Hematopoietic multipotent progenitor cell (in vitro differentiated cells): ENCODE data around the gene PPFIA1. TPM values are rescaled to one million over a fixed set of nuclear protein-coding genes. Genes with fewer than 3 reads are reported as not detected.
"Not testable (repeated sequence)": the region's sequence is repeated elsewhere in the genome, so short reads cannot be mapped to it uniquely, and the experiment has no call there.

ENCODE experiments used
- DNase-seq, 3 donors: peaks; one replicate each; pipeline ENCODE4 v3.0.0-alpha.2; 2011 to 2015; ENCODE audit warnings: low read depth in 2 of 3, low spot score in 2 of 3
- total RNA-seq: library from RNA; depleted of rRNA; stranded (reverse); fragments of >200 nt; gene quantifications from one replicate; pipeline ENCODE4 v1.2.3, GENCODE V29; 2012

PPFIA1 gene
- total RNA-seq, 1 donor, result 30.4 TPM

DNA sequence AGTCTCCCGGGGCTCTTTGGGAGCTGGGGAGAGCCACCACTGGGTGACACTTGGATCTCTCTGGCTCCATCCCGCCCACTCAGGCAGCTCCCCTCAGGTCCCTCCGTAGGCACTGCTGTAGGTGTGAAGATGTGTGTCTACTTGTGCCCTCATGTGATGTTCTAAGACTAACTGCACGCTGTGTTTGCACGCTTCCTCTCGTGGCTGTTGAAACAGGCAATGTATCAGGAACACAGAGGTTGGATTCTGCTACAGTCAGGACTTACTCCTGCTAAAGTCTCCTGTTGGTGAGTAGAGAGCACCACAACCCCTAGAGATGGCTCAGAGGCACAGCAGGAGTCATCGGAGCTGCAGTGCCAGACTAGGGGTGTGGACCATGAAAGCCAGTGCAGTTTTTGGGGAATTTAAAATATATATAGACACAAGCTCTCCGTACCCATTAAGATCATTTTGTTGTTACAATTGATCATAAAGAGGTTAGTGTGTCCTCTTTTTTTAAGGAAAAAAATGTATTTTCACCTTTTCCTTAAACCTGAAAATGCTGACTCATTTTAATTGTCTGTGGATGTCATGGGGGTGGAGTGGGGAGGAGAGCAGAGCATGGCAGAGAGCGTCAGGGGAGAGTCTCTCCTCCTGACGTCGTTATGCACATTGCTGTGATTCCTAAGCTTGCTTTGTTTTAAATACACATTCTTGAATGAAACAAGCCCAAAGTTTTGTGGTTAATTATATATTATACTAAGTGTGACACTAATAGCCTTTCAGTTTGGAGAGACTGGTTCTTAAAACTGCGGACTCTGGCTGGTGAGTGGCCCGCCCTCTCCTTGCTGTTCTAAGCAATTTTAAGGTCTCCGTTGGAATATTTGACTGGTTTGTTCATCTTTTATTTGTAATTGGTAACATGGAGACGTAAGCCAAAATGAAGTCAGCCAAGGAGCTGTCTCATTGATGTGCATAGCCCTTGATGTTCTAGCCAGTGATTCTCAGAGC, 111.7 kb downstream of the PPFIA1 start:
- DNase-seq, result no peak

DNA sequence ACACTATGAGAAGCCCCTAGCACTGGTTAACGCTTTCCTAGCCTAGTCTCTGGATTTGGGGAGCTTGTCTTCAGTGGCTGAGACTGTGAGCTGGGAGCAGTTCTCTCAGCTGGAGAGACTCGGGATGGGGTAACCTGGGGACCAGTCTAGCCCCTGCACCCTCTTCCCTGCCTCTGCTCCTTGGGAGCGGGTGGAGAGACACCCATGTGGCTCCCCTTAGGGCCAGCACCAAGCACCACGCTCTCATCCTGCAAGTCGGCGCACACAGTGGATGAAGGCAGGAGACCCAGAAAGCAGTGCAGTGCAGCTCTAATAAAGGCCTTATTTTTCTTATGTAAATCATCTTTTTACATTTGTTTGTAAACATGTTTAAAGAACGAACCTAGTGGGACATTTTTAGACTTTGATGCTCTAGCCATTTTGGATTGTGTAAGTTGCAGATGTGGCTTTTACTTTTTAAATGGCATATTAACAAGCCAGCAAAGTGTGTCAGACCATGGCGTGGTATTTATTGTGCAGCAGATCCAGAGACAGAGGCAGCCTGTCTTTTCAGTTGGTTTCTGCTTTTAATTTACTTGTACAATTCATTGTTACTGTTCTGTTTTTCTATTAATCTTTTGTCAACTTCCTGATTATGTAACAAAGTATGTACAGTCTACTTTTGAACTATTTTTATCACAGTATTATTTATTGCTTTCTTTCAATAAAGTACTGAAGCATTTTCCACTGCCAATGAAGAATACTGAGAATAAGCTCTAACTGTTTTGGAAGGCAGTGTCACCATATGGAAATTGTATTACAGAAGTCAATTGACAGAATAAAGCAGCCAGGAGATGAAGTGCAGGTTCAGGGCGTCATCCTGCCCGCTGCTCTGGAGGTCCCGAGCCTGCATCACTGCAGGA, 113.4 kb downstream of the PPFIA1 start:
- DNase-seq, result no peak

DNA sequence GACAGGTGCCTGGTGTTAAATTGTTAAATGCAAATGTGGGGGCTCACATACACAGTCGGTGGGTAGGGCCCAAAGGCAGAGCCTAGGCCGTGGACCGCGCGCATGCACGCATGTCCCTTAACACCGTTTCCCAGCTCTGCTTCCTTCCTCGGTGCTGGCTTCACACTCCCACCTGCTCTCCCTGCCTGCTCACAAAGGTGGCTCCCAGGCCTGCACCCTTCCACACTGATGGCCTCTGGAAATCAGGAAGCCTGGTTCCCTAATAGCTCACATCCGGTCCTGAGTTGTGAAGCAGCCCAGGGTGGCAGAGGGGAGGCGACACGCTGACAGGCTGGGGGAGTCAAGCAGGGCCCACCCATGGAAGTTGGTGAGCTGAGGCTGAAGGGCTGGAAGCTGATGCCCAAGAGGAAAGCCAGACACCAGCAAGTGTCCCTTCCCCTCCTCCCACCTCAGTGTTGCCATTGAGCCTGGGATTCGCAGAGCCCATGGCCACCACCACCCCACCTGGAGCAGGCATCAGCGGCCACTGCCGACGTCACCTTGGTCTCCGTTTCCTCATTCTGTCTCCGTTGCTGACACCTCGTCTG, 114.2 kb downstream of the PPFIA1 start:
- DNase-seq, result no peak

DNA sequence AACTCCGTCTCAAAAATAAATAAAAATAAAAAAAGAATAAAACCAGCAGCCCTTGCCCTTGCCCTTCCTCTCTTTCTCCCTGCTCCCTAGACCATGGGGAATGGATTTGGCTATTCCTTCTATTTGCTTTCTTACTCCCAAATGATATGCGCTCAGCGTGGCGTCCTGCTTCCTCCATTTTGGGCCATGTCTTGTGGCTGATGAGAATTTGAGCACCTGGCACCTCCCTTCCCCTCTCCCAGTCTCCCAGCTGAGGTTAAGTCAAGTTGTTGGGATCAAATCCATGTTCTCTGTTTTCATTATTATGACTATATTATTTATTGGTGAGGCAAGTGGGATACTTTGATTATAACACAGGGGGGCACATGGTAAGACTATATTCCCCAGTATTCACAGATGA, 117.1 kb downstream of the PPFIA1 start:
- no peak for DNase-seq

DNA sequence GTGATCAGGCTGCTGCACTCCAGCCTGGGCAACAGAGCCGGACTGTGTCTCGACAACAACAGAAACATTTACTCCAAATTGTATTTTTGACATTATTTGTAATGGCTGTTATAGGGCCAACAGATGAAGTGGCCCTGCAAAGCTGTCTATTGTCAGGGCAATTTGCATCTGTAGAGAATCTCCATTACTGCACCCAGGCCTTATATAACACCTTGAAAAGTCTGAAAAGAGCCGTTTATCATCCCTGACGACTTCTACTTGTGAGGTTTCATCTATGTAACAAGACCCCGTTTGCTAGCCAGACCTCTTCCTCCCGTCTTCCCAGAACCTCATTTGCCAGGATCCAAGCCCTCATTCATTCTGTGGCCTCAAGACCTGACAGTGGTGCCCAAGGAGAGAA, 118.7 kb downstream of the PPFIA1 start:
- no peak for DNase-seq

DNA sequence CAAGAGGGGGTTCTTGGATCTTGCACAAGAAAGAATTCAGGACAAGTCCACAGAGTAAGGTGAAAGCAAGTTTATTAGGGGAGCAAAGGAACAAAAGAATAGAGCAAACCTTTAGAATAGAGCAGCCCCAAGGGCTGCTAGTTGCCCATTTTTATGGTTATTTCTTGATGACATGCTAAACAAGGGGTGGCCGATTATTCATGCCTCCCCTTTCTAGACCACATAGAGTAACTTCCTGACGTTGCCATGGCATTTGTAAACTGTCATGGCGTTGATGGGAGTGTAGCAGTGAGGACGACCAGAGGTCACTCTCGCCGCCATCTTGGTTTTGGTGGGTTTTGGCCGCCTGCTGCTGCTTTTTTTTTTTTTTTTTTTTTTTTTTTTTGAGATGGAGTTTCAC, 120.4 kb downstream of the PPFIA1 start:
- not testable (repeated sequence) for DNase-seq

DNA sequence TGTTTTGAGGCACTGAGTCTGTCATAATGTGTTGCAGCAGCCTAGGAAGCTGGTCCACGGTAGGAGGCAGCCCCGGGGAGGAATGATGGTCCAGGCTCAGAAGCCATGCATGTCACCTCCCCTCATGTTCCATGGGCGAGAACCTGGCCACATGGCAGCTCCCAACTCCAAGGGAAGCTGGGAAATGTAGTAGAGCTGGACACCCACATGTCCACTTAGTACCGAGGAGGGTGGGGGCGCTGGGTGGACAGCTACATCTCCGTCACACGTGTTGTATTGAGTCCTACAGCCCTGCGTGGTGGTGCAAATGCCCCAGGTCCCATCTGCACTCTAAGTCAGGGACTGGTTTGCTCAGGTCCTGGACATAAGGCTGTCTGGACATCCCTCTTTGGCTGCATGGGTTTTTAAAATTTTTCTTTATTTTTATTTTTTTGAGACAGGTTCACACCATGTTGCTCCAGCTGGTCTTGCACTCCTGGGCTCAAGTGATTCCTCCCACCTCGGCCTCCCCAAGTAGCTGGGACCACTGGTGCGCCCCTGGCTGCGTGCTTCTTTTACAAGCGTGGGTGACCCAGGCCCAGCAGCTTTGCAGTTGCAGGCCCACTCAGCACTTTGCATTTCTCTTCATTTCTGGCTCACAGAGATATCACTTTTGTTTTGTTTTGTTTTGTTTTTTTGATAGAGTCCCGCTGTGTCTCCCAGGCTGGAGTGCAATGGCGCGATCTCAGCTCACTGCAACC, 123.9 kb downstream of the PPFIA1 start:
- no peak for DNase-seq

DNA sequence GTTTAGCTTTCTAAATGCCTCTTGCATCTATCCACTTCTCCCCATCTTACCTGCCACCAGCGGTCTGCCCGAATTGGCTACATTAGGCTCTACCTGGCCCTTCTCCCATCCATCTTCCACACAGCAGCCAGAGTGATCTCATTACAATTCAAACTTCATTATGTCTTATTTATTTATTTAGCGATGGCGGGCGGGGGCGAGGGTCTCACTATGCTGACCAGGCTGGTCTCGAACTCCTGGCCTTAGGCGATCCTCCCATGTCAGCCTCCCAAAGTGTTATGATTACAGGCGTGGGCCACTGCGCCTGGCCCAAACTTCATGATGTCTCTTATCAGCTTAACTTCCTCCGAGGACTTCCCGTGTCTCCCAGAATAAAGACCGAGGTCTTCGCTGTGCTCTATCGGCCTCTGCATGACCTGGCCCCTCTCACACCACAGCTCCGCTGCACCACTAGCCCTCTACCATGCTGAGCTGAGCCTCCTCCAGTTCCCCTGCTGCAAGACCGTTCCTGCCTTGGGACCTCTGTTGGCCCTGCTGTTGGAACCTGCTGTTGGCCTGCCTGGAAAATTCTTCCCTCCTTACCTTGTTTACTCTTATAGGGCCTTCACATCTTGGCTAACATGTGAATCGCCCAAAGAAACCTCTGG, 127.0 kb downstream of the PPFIA1 start:
- peak in 1 of 3 donors; percentile 4 for DNase-seq

DNA sequence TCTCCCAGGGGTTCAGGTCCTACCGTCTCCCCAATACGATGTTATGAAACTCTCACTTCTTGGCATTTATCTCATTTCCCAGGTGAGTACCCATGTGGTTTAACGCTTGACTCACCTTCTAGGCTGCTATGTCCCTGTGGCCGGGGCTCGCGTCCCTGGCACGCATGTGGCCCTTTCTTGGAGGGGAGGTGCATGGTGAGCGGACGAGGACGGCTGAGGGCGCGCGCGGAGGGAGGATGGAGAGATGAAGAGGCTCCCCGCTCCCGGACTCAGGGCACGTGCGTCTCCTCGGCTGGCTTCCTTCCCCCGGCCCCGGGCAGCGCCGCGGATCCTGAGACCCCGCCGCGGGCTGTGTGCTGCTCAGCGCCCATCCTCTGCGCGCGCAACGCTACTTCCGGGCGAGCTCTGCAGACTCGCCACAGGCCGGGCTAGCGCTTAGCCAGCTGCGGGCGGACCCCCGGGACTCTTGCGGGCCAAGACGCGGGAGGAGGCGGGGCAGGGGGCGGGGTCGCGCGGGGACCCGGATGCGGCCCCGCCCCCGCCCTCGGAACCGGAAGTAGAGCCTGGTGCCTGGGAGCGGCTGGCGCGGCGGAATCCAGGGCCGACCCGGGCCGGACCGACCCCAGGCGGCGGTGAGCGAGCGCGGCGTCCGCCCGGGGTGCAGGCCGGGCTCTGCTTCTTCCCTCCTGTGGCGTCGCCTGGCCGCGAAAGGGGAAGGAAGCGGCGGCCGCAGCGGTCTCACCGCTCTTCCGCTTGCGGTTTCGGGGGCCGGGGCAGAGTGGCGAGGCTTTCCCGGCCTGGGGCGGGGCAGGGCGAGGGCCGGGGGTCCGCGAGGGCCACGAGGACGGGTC, 127.7 kb downstream of the PPFIA1 start, which contains the start of gene CTTN:
Gene CTTN (plus strand): TSS at position 547 of the 851 bp plus-strand sequence. CDS start 8,769 bp downstream, outside the sequence.
- peak; percentile 24 to 81 (median 70) for DNase-seq

DNA sequence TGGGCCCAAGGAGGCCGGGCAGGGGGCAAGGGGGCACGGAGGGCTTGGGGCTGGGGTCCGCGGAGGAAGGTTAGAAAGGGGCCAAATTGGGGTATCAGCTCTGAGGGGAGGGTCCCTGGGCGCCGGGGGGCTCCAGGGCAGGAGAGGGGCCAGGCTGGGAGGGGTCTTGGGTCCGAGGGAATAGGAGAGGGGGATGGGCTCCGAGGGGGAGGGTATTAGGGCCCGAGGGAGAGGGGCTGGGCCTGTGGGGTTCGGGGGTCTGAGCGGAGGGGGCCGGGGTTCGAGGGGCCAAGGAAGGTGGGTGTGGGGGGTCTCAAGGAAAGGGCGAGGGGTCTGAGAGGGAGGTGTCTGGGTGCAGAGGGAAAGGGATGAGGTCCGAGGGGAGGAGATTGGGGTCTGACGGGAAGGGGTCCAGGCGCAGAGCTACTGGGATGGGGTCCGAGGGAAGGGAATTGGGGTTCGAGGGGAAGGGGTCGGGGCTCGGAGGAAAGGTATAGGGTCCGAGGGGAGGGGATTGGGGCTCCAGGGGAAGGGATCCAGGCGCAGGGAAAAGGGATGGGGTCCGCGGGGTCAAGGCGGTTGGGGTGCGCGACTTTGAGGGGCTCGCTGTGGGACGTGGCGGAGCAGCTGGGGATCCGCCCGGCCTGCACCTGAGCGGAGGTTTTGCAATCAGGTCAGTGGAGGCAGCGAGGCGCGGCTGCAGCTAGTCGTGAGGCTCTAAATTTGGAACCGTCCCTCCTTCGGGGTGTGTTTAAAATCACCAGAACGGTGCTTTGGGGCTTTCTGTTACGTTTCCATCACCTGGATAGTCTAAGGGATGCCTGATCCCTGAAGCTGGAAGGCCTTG, 128.6 kb downstream of the PPFIA1 start:
- DNase-seq, result no peak

DNA sequence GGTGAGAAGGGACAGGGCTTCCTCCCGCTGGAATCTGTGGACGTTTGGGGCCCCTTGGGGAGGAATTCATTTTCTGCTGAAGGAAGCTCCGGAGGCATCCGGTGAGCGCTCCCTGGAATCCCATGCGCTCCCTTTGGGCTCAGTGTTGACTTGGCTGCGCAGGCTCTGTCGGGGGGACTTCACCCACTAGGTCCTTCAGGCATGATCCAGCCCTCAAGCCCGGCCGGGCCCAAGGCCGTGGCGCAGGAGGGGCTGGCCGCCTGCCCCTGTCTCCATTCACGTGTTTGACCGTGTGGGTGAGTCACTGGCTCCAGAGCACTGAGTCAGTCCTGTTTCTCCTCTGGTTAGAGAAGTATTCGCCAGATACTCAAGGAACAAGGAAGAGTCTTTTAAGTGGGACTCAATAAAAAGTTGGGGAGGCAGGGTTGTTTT, 129.2 kb downstream of the PPFIA1 start:
- peak in 1 of 3 donors; percentile 44 for DNase-seq

DNA sequence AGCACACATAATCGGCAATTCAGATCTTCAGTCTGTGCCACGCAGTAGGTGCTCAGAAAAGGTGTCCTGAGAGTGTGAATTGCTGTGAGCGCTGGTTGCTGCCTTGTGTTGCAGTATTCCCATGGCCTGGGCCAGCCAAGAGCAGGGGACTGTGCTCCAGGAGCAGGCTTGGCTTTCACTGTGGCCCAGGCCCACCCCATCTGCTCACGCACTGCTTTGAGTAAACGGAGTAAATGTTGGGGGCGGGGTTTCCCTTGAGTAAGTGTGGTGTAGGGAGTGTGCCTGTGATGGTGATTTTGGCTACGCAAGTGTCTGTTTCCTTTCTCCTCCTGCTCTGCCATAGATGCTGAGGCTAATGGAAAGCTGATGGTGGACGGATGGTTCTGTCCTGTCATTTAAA, 130.2 kb downstream of the PPFIA1 start:
- no peak for DNase-seq

DNA sequence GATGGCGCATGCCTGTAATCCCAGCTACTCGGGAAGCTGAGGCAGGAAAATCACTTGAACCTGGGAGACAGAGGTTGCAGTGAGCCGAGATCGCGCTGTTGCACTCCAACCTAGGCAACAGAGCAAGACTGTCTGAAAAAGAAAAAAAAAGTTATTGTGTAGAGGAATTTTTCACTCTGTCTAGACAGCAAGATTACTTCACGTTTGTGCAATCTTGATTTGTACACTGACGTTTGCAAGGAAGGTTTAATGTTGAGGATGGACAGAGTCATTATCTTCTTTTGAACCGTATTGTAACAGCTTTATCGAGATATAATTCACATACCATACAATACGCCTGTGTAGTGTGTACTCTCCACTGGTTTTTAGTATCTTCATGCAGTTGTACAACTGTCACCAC, 131.5 kb downstream of the PPFIA1 start:
- DNase-seq, result no peak

DNA sequence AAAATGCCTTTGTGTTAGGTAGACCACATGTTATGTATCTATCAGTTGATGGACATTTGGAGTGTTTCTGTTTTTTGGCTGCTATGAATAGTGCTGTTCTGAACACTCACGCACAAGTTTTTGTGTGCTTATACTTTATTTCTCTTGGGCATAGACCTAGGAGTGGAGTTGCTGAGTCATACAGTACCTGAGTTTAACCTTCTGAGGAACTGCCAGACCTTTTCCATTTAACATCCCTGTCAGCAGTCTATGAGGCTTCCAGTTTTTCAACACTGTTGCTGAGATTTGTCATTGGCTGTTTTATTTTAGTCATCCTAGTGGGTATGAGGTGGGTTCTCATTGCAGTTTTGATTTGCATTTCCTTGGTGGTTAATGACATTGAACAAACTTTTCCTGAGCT, 132.2 kb downstream of the PPFIA1 start:
- no peak for DNase-seq

DNA sequence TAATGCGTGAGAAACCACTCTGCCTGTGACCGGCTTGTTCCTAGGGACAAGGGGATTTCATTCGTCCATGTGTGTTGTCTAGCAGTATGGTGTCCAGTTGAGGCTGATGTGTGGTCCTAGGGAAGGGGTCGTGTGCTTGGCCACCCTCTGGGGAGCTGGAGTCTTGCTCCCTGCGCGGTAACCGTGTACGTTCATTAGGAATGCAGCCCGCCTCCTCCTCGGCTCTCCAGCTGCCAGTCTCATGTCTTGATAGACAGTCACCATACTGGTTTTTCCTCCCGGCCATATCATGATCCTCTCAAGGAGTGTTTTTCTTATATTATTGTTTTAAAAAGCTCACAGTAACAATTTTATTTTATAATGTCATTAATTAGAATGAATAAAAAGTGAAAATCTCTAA, 133.8 kb downstream of the PPFIA1 start:
- DNase-seq, result no peak

DNA sequence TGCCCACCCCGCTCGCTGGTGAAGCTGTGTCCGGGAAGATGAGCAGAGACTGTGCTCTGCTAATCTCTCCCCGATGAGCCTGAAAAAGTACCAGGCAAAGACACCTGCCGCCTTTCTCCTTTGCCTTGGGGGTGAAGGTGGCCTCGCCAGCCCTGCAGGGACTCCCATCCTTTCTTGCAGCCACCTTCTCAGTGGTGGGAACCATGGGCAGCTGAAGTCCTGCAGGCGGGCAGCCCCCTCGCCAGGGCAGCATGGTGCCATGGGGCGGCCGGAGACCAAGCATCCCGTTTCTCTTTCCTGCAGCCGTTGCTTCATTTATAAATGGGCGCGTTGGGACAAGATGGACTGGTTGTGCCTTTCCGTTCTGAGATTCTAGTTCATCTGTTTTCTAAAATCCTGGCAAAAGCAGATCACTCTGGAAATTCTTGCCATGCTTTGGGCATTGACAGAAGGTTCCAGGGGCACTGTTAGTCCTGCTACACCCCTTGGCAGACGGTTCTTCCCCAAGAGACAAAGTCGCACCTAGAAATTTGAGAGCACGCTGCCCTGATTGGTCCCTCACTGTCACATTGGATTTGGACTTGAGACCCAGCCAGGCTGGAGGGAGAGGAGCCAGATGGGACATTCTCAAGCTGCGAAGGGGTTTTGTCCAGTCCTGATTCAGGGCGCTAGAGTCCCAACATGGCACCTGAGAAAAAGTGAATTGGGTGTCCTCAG, 135.3 kb downstream of the PPFIA1 start:
- no peak for DNase-seq

DNA sequence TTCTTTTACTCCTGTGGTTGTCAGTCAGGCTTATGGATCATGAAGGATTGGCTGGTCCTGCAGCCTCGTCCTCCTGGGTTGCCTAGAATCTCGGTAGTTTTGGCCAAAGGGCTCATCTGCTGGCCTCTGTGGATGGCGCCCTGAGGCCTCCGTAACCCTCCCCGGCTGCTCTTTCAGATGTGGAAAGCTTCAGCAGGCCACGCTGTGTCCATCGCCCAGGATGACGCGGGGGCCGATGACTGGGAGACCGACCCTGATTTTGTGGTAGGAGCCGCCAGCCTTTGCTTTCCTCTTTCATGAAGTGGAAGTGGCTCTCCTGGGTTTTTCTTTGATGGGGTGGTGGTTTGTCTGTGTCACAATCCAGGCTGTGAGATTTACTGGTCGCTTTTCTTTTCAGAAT, 136.6 kb downstream of the PPFIA1 start:
- DNase-seq, result no peak
